Stomach (tissue), 9 donors: ENCODE data around the gene THAP5. TPM values are rescaled to one million over a fixed set of nuclear protein-coding genes. Genes with fewer than 3 reads are reported as not detected.

ENCODE experiments used
- DNase-seq, 2 donors: peaks; one replicate each; pipeline versions ENCODE4 v3.0.0 to v3.0.0-alpha.2; 2013 to 2019
- H3K27ac ChIP-seq, 5 donors: fragments of 200-600 bp in 4 of 5; sonication (generic) in 4 of 5; one replicate each; pipeline ENCODE4 v1.5.1; 2013 to 2019; ENCODE audit warnings: mild to moderate bottlenecking in 1 of 5, moderate library complexity in 1 of 5
- H3K27me3 ChIP-seq, 3 donors: fragments of 200-600 bp; sonication (generic); one replicate each; pipeline ENCODE4 v1.5.1; 2017 to 2019; ENCODE audit warnings: mixed run types in 1 of 3
- H3K36me3 ChIP-seq, 4 donors: fragments of 200-600 bp; sonication (generic); 1 replicate in 3 of 4; 2 replicates in 1 of 4; pipeline ENCODE4 v1.5.1; 2016 to 2019
- H3K4me1 ChIP-seq, 4 donors: fragments of 200-600 bp; sonication (generic); one replicate each; pipeline ENCODE4 v1.5.1; 2016 to 2019
- H3K4me3 ChIP-seq, 4 donors: fragments of 200-600 bp; sonication (generic) in 3 of 4; one replicate each; pipeline ENCODE4 v1.5.1; 2016 to 2019; ENCODE audit warnings: mild to moderate bottlenecking in 1 of 4
- H3K9me3 ChIP-seq, 4 donors: fragments of 200-600 bp; sonication (generic); one replicate each; pipeline ENCODE4 v1.5.1; 2016 to 2019
- EP300 ChIP-seq: sonication (generic); formaldehyde crosslinking; IDR thresholded peaks from one replicate; pipeline ENCODE4 v1.6.1; 2017; ENCODE audit warnings: antibody characterized with exemption
- POLR2A ChIP-seq, 4 donors: fragments of 450-650 bp; IDR thresholded peaks; one replicate each; pipeline ENCODE4 v1.6.1; 2016; ENCODE audit warnings: antibody characterized with exemption in 4 of 4, control low read depth in 2 of 4, mild to moderate bottlenecking in 1 of 4, moderate library complexity in 1 of 4
- POLR2AphosphoS5 ChIP-seq, 3 donors: sonication (generic); formaldehyde crosslinking; IDR thresholded peaks; one replicate each; pipeline ENCODE4 v1.6.1; 2016; ENCODE audit warnings: antibody characterized with exemption in 3 of 3
- WGBS, 5 donors: extraction: QIAGEN DNeasy Blood & Tissue Kit in 3 of 5; methylation state at CpG; one replicate each; pipeline versions ENCODE4 v1.1.5 to v1.1.7; 2013 to 2018; 5-methylcytosine and 5-hydroxymethylcytosine counted together
- intact Hi-C: fragments of 100-400 bp; cut with DNase I; formaldehyde crosslinking; loops from one replicate; pipeline ENCODE4 v1.15.1; 2023; ENCODE audit warnings: low total_unique reads
- polyA plus RNA-seq, 3 donors: library from polyadenylated mRNA; stranded (reverse); fragments of 200-250 nt; gene quantifications; one replicate each; pipeline ENCODE4 v1.2.3, GENCODE V29; 2013
- total RNA-seq, 5 donors: library from RNA; depleted of rRNA; stranded (reverse); fragments of >200 nt; gene quantifications; one replicate each; pipeline versions ENCODE4 v1.1.0 to v1.2.3, GENCODE V29; 2014 to 2016
- TF ChIP-seq, protein P1 (sequence below), 7 experiments: fragments of 450-650 bp in 4 of 7; fragments of 200-600 bp in 3 of 7; sonication (generic) in 3 of 7; IDR thresholded peaks; one replicate each; pipeline ENCODE4 v1.5.1; 2016 to 2019; ENCODE audit warnings: antibody characterized with exemption in 7 of 7, control low read depth in 2 of 7, mild to moderate bottlenecking in 1 of 7
- donor health status: healthy with polysubstance abuse.
- donor health status: Bipolar disorder and iron deficiency.
- donor health status: healthy.

THAP5 gene
- total and polyA plus RNA-seq, 8 donors = 5.8 to 73.2 (median 20.1) TPM

DNA sequence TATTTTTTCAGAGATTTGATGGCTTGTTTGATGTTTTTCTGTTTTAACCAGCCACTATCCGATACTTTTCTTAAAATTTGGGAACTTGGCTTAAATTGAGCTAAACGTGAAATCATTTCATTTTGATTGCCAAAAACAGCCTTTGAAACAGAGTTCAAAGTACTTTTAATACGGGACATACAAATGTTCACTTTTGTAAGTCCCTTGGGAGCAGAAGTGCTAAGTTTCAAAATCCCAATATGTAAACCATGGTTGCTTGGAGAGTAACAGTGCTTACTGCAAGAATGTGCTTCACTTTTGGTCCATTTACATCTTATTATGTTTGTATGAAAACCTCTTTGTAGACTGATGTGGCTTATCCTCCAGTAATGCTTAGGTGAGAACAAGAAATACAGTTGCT is 54.5 kb downstream of the THAP5 start:
- Histone ChIP-seq H3K27ac (no peak overlapping the region), H3K27me3 (no peaks in the 10 kb centered on the region), H3K9me3 (no peaks in the 10 kb centered on the region), H3K4me1 (peaks cover 0 to 30% (median 21%) of the 10 kb centered on the region in 4 donors), H3K36me3 (peaks cover 16 to 72% (median 63%) of the 10 kb centered on the region in 4 donors), H3K4me3 (no peak overlapping the region)
- DNase-seq = no peak
- intact Hi-C loops = no loop called here
- WGBS, 5 donors = 74 to 82% (median 77%) methylated on average over 3 of the region's 3 CpGs
- TF ChIP-seq, protein P1, sequence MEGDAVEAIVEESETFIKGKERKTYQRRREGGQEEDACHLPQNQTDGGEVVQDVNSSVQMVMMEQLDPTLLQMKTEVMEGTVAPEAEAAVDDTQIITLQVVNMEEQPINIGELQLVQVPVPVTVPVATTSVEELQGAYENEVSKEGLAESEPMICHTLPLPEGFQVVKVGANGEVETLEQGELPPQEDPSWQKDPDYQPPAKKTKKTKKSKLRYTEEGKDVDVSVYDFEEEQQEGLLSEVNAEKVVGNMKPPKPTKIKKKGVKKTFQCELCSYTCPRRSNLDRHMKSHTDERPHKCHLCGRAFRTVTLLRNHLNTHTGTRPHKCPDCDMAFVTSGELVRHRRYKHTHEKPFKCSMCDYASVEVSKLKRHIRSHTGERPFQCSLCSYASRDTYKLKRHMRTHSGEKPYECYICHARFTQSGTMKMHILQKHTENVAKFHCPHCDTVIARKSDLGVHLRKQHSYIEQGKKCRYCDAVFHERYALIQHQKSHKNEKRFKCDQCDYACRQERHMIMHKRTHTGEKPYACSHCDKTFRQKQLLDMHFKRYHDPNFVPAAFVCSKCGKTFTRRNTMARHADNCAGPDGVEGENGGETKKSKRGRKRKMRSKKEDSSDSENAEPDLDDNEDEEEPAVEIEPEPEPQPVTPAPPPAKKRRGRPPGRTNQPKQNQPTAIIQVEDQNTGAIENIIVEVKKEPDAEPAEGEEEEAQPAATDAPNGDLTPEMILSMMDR (IDR thresholded peaks at IDR 0.05) = no peak
- TF ChIP-seq EP300 (no peak), POLR2A (IDR thresholded peaks at IDR 0.05) (no peak), POLR2AphosphoS5 (IDR thresholded peaks at IDR 0.05) (no peak)

Other genes with a start within 250 kb of the THAP5 start
- 1 to 10 TPM; 1.7 to 9.4 (median 6.8) TPM for gene NRCAM, start 113.3 kb downstream of the THAP5 start, total RNA-seq
- gene NRCAM, start 113.3 kb downstream of the THAP5 start, polyA plus RNA-seq = 1 to 10 TPM; 1.2 to 2.3 (median 1.6) TPM
- gene PNPLA8, start 43.6 kb downstream of the THAP5 start, total RNA-seq = 10 to 100 TPM in 4 of 5 donors, under 1 TPM in 1; 0.87 to 43.5 (median 21.3) TPM
- gene PNPLA8, start 43.6 kb downstream of the THAP5 start, polyA plus RNA-seq = 10 to 100 TPM in 2 of 3 donors, 1 to 10 TPM in 1; 9.7 to 18.2 (median 15.2) TPM
- 100 to 1,000 TPM in 1 of 5 donors, 10 to 100 TPM in 3, 1 to 10 TPM in 1; 2.6 to 218 (median 22.2) TPM for gene DNAJB9, start 168 bp upstream of the THAP5 start, total RNA-seq
- 10 to 100 TPM in 2 of 3 donors, 1 to 10 TPM in 1; 7.0 to 12.7 (median 11.5) TPM for gene DNAJB9, start 168 bp upstream of the THAP5 start, polyA plus RNA-seq